GM23338 (cell line): Measurements from ENCODE around the gene CUL7. TPM values are rescaled to one million over a fixed set of nuclear protein-coding genes. Genes with fewer than 3 reads are reported as not detected.

ENCODE experiments used
- ATAC-seq: fragments of 200-7000 bp; cut with Tn5 transposase; 3 replicates; pipeline ENCODE4 v1.9.1; 2020
- DNase-seq: peaks from one replicate; pipeline ENCODE4 v3.0.0-alpha.2; 2015; ENCODE audit warnings: low spot score
- H2AFZ ChIP-seq: fragments of 200-600 bp; sonication (generic); 2 replicates; pipeline ENCODE4 v1.8.0; 2016; ENCODE audit warnings: antibody characterized with exemption, mild to moderate bottlenecking, moderate library complexity
- H3F3A ChIP-seq: fragments of 200-600 bp; sonication (generic); replicated peaks from 2 replicates; pipeline ENCODE4 v1.8.0; 2017; ENCODE audit warnings: antibody characterized with exemption, mixed run types, low read depth
- H3K27ac ChIP-seq: fragments of 200-600 bp; sonication (generic); 2 replicates; pipeline ENCODE4 v1.6.1; 2016; ENCODE audit warnings: low read depth
- H3K27me3 ChIP-seq: fragments of 200-600 bp; sonication (generic); 2 replicates; pipeline ENCODE4 v1.8.0; 2016; ENCODE audit warnings: mild to moderate bottlenecking, mixed run types, moderate library complexity; ENCODE audit not compliant: insufficient read depth
- H3K36me3 ChIP-seq: fragments of 200-600 bp; sonication (generic); 2 replicates; pipeline ENCODE4 v1.8.0; 2016; ENCODE audit warnings: mild to moderate bottlenecking; ENCODE audit not compliant: insufficient read depth
- H3K4me1 ChIP-seq: fragments of 200-600 bp; sonication (generic); 2 replicates; pipeline ENCODE4 v1.8.0; 2016; ENCODE audit warnings: mild to moderate bottlenecking, moderate library complexity; ENCODE audit not compliant: insufficient read depth
- H3K4me2 ChIP-seq: fragments of 200-600 bp; sonication (generic); 2 replicates; pipeline ENCODE4 v1.7.1; 2017; ENCODE audit warnings: mixed run types
- H3K4me3 ChIP-seq: fragments of 200-600 bp; sonication (generic); 2 replicates; pipeline ENCODE4 v1.6.1; 2016; ENCODE audit warnings: mixed run types
- H3K79me2 ChIP-seq: fragments of 200-600 bp; sonication (generic); replicated peaks from 2 replicates; pipeline ENCODE4 v1.8.0; 2017; ENCODE audit warnings: mild to moderate bottlenecking; ENCODE audit not compliant: insufficient read depth
- H3K9me2 ChIP-seq: fragments of 200-600 bp; sonication (generic); 2 replicates; pipeline ENCODE4 v1.8.0; 2017; ENCODE audit not compliant: insufficient read depth
- H4K20me1 ChIP-seq: fragments of 200-600 bp; sonication (generic); replicated peaks from 2 replicates; pipeline ENCODE4 v1.8.0; 2017; ENCODE audit warnings: mild to moderate bottlenecking; ENCODE audit not compliant: insufficient read depth
- H3K27ac Mint-ChIP-seq: 2 replicates; pipeline ENCODE4 v1.8.0; 2020; ENCODE audit warnings: inconsistent platforms, mild to moderate bottlenecking, moderate library complexity, mixed read lengths
- H3K27me3 Mint-ChIP-seq: 3 replicates; pipeline ENCODE4 v1.8.0; 2022; ENCODE audit warnings: low read depth, mild to moderate bottlenecking, moderate library complexity, mixed read lengths, inconsistent platforms; ENCODE audit not compliant: insufficient read depth, poor library complexity
- H3K36me3 Mint-ChIP-seq: 3 replicates; pipeline ENCODE4 v1.8.0; 2021; ENCODE audit warnings: low read depth, mild to moderate bottlenecking, inconsistent platforms, moderate library complexity, mixed read lengths
- H3K4me1 Mint-ChIP-seq: 3 replicates; pipeline ENCODE4 v1.8.0; 2020; ENCODE audit warnings: mild to moderate bottlenecking, inconsistent platforms, mixed read lengths
- H3K4me3 Mint-ChIP-seq: 3 replicates; pipeline ENCODE4 v1.8.0; 2021; ENCODE audit warnings: moderate library complexity, mild to moderate bottlenecking, inconsistent platforms, mixed read lengths
- H3K9me3 Mint-ChIP-seq: 3 replicates; pipeline ENCODE4 v1.8.0; 2020; ENCODE audit warnings: moderate library complexity, mild to moderate bottlenecking, inconsistent platforms, mixed read lengths
- CREB1 ChIP-seq: fragments of 250-450 bp; sonication (Bioruptor Pico); IDR thresholded peaks from 2 replicates; pipeline ENCODE4 v1.5.0; 2020; ENCODE audit warnings: low read depth, mild to moderate bottlenecking, moderate library complexity
- EZH2 ChIP-seq: fragments of 200-600 bp; sonication (generic); IDR thresholded peaks from one replicate; pipeline ENCODE4 v1.8.0; 2017; ENCODE audit warnings: antibody characterized with exemption, mild to moderate bottlenecking, low read depth; ENCODE audit not compliant: unreplicated experiment
- JUNB ChIP-seq: IDR thresholded peaks from one replicate; pipeline ENCODE4 v1.6.1; 2016; ENCODE audit warnings: antibody characterized with exemption; ENCODE audit not compliant: unreplicated experiment
- NANOG ChIP-seq: IDR thresholded peaks from 2 replicates; pipeline ENCODE4 v1.6.1; 2016; ENCODE audit warnings: antibody characterized with exemption, borderline replicate concordance
- POLR2AphosphoS5 ChIP-seq: IDR thresholded peaks from 2 replicates; pipeline ENCODE4 v1.6.1; 2016; ENCODE audit warnings: antibody characterized with exemption, low read depth
- REST ChIP-seq: IDR thresholded peaks from one replicate; pipeline ENCODE4 v1.6.1; 2018; ENCODE audit warnings: antibody characterized with exemption; ENCODE audit not compliant: unreplicated experiment
- STAT1 ChIP-seq: IDR thresholded peaks from one replicate; pipeline ENCODE4 v1.6.1; 2016; ENCODE audit warnings: antibody characterized with exemption; ENCODE audit not compliant: unreplicated experiment
- ZNF331 ChIP-seq: fragments of 250-450 bp; sonication (Bioruptor Pico); IDR thresholded peaks from 2 replicates; pipeline ENCODE4 v1.5.0; 2020; ENCODE audit warnings: low read depth, mild to moderate bottlenecking, moderate library complexity
- polyA plus RNA-seq: library from polyadenylated mRNA; unstranded; fragments of >200 nt; fragmentation: Nextera tagmentation; extraction: Ambion mirVana; gene quantifications from 2 replicates; pipeline ENCODE4 v1.2.1, GENCODE V29; 2016
- total RNA-seq: library from RNA; depleted of rRNA; stranded (reverse); fragments of >200 nt; shearing (Covaris generic); gene quantifications from 2 replicates; pipeline ENCODE4 v1.2.3, GENCODE V29; 2014
- TF ChIP-seq, protein P1 (sequence below): IDR thresholded peaks from 2 replicates; pipeline ENCODE4 v1.6.1; 2016; ENCODE audit warnings: antibody characterized with exemption
- TF ChIP-seq, protein P2 (sequence below), 2 experiments: fragments of 200-600 bp in 1 of 2; sonication (generic) in 1 of 2; conservative IDR thresholded peaks; 2 replicates each; pipeline versions ENCODE4 v1.5.1 to v1.6.1; 2016 to 2017; ENCODE audit warnings: antibody characterized with exemption in 2 of 2, low read depth in 2 of 2, mild to moderate bottlenecking in 2 of 2, moderate library complexity in 1 of 2

CUL7 gene
- total and polyA plus RNA-seq, 2 experiments from 2014 or later = 3.4 to 13.2 TPM

DNA sequence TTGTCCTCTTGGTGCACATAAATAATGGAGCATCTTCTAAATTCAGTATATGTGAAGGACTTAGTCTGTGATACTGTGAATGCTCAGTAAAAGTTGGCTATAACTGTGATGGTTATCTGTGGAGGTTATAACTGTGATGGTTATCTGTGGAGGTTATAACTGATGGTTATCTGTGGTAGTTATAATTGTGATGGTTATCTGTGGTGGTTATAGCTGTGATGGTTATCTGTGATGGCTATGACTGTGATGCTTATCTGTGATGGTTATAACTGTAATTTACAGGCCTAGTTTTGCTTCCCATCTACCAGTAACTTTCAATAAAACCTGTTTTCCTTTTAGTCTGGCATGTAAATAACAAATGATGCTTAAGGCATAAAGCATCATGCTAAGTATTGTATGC, 39.0 kb upstream of the CUL7 start:
- Histone ChIP-seq H3K27ac (no peak overlapping the region), H3K4me1 (peaks cover 74% of the 10 kb centered on the region), H3K36me3 (no peaks in the 10 kb centered on the region), H3K9me2 (no peaks in the 10 kb centered on the region), H4K20me1 (no peaks in the 10 kb centered on the region; the same call in 1 of the 2 replicates), H3K4me2 (0 out of 2 replicates have a peak overlapping the region, but pooled peaks have one; percentile 3), H3F3A (peaks cover 16% of the 10 kb centered on the region), H3K27me3 (no peaks in the 10 kb centered on the region), H2AFZ (no peak overlapping the region), H3K4me3 (no peak overlapping the region), H3K79me2 (peaks cover 74% of the 10 kb centered on the region)
- peaks cover 8% of the 10 kb centered on the region for H3K27me3 Mint-ChIP-seq
- no peak overlapping the region for H3K27ac Mint-ChIP-seq
- DNase-seq (no peak), ATAC-seq (no peak)
- H3K9me3 Mint-ChIP-seq = no peaks in the 10 kb centered on the region
- H3K4me1 Mint-ChIP-seq = peaks cover 74% of the 10 kb centered on the region
- H3K36me3 Mint-ChIP-seq = no peaks in the 10 kb centered on the region; the same call in 2 of the 3 replicates
- no peak for TF ChIP-seq EZH2
- no peak for TF ChIP-seq NANOG
- TF ChIP-seq REST = no peak
- TF ChIP-seq, protein P1, sequence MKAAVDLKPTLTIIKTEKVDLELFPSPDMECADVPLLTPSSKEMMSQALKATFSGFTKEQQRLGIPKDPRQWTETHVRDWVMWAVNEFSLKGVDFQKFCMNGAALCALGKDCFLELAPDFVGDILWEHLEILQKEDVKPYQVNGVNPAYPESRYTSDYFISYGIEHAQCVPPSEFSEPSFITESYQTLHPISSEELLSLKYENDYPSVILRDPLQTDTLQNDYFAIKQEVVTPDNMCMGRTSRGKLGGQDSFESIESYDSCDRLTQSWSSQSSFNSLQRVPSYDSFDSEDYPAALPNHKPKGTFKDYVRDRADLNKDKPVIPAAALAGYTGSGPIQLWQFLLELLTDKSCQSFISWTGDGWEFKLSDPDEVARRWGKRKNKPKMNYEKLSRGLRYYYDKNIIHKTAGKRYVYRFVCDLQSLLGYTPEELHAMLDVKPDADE = no peak
- TF ChIP-seq, protein P2, sequence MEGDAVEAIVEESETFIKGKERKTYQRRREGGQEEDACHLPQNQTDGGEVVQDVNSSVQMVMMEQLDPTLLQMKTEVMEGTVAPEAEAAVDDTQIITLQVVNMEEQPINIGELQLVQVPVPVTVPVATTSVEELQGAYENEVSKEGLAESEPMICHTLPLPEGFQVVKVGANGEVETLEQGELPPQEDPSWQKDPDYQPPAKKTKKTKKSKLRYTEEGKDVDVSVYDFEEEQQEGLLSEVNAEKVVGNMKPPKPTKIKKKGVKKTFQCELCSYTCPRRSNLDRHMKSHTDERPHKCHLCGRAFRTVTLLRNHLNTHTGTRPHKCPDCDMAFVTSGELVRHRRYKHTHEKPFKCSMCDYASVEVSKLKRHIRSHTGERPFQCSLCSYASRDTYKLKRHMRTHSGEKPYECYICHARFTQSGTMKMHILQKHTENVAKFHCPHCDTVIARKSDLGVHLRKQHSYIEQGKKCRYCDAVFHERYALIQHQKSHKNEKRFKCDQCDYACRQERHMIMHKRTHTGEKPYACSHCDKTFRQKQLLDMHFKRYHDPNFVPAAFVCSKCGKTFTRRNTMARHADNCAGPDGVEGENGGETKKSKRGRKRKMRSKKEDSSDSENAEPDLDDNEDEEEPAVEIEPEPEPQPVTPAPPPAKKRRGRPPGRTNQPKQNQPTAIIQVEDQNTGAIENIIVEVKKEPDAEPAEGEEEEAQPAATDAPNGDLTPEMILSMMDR (conservative IDR thresholded peaks at IDR 0.05; ENCODE audit: low read depth in 2 of 2) = no peak
- H3K4me3 Mint-ChIP-seq = no peak overlapping the region; the same call in 2 of the 3 replicates

GRCh38 chr6:43091436-43091991, 37.9 kb upstream of the CUL7 start:
- Mint-ChIP-seq H3K27me3 (peaks cover 5% of the 10 kb centered on the region), H3K4me3 (no peak overlapping the region; the same call in 2 of the 3 replicates), H3K9me3 (no peaks in the 10 kb centered on the region), H3K36me3 (no peaks in the 10 kb centered on the region; the same call in 2 of the 3 replicates), H3K27ac (peak overlapping the region; percentile 92; the same call in 1 of the 2 replicates), H3K4me1 (peaks cover 70% of the 10 kb centered on the region)
- peak overlapping the region; percentile 70 for H3K4me2 ChIP-seq
- H3K79me2 ChIP-seq = peaks cover 74% of the 10 kb centered on the region
- H3K27ac ChIP-seq = peak overlapping the region; percentile 93
- H3K4me1 ChIP-seq = peaks cover 65% of the 10 kb centered on the region
- no peak overlapping the region for H2AFZ ChIP-seq
- DNase-seq (no peak), ATAC-seq (no peak)
- H3F3A ChIP-seq = peaks cover 16% of the 10 kb centered on the region
- no peaks in the 10 kb centered on the region; the same call in 1 of the 2 replicates for H4K20me1 ChIP-seq
- H3K36me3 ChIP-seq = no peaks in the 10 kb centered on the region
- no peak overlapping the region for H3K4me3 ChIP-seq
- no peaks in the 10 kb centered on the region for H3K27me3 ChIP-seq
- no peaks in the 10 kb centered on the region for H3K9me2 ChIP-seq
- TF ChIP-seq ZNF331 (no peak), STAT1 (no peak), NANOG (no peak), JUNB (no peak), CREB1 (CRISPR knock-in tag) (no peak), REST (no peak), POLR2AphosphoS5 (no peak)
- TF ChIP-seq, protein P1 = no peak
